Glutamatergic neuron (in vitro differentiated cells): Measurements from ENCODE around the gene NRAS. TPM values are rescaled to one million over a fixed set of nuclear protein-coding genes. Genes with fewer than 3 reads are reported as not detected.

Experiments
- DNase-seq: peaks from one replicate; pipeline ENCODE4 v3.0.0; 2022
- H3K27ac Mint-ChIP-seq: one replicate; pipeline ENCODE4 v1.8.0; 2020; ENCODE audit warnings: mild to moderate bottlenecking, mixed read lengths, inconsistent platforms; ENCODE audit not compliant: unreplicated experiment
- H3K27me3 Mint-ChIP-seq: one replicate; pipeline ENCODE4 v1.8.0; 2020; ENCODE audit warnings: mild to moderate bottlenecking, moderate library complexity, mixed read lengths, inconsistent platforms; ENCODE audit not compliant: unreplicated experiment
- H3K36me3 Mint-ChIP-seq: one replicate; pipeline ENCODE4 v1.8.0; 2020; ENCODE audit warnings: mild to moderate bottlenecking, mixed read lengths, inconsistent platforms; ENCODE audit not compliant: unreplicated experiment
- H3K4me1 Mint-ChIP-seq: one replicate; pipeline ENCODE4 v1.8.0; 2020; ENCODE audit warnings: mild to moderate bottlenecking, low read depth, mixed read lengths, inconsistent platforms; ENCODE audit not compliant: unreplicated experiment
- H3K4me3 Mint-ChIP-seq: one replicate; pipeline ENCODE4 v1.8.0; 2020; ENCODE audit warnings: mild to moderate bottlenecking, mixed read lengths, inconsistent platforms; ENCODE audit not compliant: unreplicated experiment
- H3K9me3 Mint-ChIP-seq: one replicate; pipeline ENCODE4 v1.8.0; 2020; ENCODE audit warnings: mild to moderate bottlenecking, moderate library complexity, mixed read lengths, inconsistent platforms; ENCODE audit not compliant: unreplicated experiment
- total RNA-seq: library from RNA; stranded (reverse); fragmentation: NEBNext Ultra II Directional; extraction: Animal tissue kit (Norgen Biotek cat#: 25700); gene quantifications from one replicate; pipeline ENCODE4 v1.2.1, GENCODE V29; 2021; ENCODE audit not compliant: unreplicated experiment
- TF ChIP-seq, protein P1 (sequence below): fragments of 200-600 bp; sonication (generic); IDR thresholded peaks from one replicate; pipeline ENCODE4 v1.5.0; 2021; ENCODE audit not compliant: partially characterized antibody, unreplicated experiment

The NRAS gene
- total RNA-seq, 1 donor from 2014 or later = 77.1 TPM

DNA sequence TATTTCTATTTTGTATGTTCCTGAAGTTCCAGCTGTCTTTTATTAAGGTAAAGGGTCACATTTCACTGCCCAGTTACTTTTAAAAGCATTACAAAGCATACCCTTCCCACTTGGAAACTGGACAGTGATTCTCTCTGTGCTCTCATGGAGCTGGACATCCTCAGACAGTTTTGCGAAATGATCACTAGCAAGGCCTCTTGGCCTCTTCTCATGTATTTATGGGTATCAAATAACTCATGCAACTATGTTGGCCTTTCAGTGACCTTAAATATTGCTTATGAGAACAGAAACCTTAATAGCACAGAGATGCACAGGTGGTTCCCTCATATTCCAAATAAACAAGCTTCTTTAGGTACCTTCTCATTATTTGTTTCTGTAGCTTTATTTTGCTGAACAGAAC, 13.3 kb downstream of the NRAS start:
- no peaks in the 10 kb centered on the region for H3K9me3 Mint-ChIP-seq
- H3K4me1 Mint-ChIP-seq = no peaks in the 10 kb centered on the region
- DNase-seq = no peak
- H3K4me3 Mint-ChIP-seq = no peak overlapping the region
- H3K27ac Mint-ChIP-seq = no peak overlapping the region
- no peaks in the 10 kb centered on the region for H3K36me3 Mint-ChIP-seq
- TF ChIP-seq, protein P1, sequence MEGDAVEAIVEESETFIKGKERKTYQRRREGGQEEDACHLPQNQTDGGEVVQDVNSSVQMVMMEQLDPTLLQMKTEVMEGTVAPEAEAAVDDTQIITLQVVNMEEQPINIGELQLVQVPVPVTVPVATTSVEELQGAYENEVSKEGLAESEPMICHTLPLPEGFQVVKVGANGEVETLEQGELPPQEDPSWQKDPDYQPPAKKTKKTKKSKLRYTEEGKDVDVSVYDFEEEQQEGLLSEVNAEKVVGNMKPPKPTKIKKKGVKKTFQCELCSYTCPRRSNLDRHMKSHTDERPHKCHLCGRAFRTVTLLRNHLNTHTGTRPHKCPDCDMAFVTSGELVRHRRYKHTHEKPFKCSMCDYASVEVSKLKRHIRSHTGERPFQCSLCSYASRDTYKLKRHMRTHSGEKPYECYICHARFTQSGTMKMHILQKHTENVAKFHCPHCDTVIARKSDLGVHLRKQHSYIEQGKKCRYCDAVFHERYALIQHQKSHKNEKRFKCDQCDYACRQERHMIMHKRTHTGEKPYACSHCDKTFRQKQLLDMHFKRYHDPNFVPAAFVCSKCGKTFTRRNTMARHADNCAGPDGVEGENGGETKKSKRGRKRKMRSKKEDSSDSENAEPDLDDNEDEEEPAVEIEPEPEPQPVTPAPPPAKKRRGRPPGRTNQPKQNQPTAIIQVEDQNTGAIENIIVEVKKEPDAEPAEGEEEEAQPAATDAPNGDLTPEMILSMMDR = no peak
- H3K27me3 Mint-ChIP-seq = no peaks in the 10 kb centered on the region

DNA sequence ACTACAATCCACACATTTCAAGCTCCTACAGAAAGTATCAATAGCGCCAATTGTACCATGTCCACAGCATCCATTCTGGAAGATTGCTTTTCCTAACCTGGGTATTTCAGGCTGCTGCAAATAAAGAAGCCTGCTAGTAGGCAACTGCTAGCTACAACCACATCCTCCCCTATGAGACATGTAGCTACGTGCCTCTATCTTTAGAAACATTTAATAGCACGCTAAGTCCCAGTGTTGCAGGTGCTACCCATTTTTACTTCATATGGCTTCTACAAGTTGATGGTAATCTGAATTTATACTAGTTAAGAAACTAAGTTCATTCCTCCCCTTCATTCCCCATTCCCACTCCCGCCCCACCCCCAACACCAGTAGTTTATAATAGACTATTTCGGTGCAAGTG, 13.8 kb downstream of the NRAS start:
- TF ChIP-seq, protein P1 = no peak
- Mint-ChIP-seq H3K36me3 (no peaks in the 10 kb centered on the region), H3K9me3 (no peaks in the 10 kb centered on the region), H3K27ac (no peak overlapping the region), H3K4me1 (no peaks in the 10 kb centered on the region), H3K27me3 (no peaks in the 10 kb centered on the region), H3K4me3 (no peak overlapping the region)
- no peak for DNase-seq

DNA sequence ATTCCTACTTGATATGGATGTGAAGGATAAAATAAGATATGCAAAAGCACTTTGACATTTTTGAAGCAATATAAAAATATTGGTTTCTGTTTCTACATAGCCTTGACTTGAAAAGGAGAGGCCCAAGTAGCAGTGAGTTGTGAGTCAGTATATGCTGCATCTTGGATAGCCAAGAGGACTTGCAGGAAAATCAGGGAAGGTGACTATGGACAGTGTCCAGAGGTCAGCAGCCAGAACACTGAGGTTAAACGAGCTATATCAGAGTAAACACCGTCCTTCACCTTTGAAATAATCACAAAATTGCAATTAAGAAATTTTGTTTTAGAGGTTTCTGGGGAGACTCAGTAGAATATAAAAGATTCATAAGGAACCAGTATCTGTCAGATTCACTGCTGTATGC, 14.6 kb downstream of the NRAS start:
- no peak for DNase-seq
- Mint-ChIP-seq H3K27ac (no peak overlapping the region), H3K9me3 (no peaks in the 10 kb centered on the region), H3K27me3 (no peaks in the 10 kb centered on the region), H3K4me3 (no peak overlapping the region), H3K4me1 (no peaks in the 10 kb centered on the region), H3K36me3 (no peaks in the 10 kb centered on the region)
- TF ChIP-seq, protein P1 = no peak

DNA sequence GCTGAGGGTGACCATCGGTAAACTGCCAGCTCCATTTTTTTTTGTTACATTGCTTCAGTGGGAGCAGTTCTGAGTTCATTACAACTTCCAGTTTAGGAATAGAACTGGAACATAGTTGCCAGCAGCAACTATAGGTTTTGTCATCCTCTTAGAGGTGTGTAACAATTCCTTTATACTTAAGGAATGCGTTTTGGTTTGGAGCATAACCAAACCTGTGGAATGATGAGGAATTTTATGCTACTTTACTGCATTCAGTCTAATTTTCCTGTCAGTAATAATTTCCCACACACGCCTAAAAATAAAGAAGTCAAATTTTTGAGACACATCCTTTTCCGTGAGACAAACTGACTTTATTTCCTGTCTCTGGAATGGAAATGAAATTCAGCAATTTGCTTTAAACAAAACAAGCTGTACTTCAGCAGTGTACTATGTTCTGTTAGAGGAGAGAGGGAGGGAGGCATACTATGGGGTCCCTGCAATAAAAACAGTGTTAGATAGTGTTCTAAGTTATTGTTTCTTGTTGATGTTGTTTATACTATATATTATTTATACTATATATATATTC, 16.5 kb downstream of the NRAS start:
- Mint-ChIP-seq H3K27me3 (no peaks in the 10 kb centered on the region), H3K36me3 (no peaks in the 10 kb centered on the region), H3K27ac (no peak overlapping the region), H3K9me3 (no peaks in the 10 kb centered on the region), H3K4me1 (no peaks in the 10 kb centered on the region), H3K4me3 (no peak overlapping the region)
- TF ChIP-seq, protein P1 = no peak
- DNase-seq = no peak

DNA sequence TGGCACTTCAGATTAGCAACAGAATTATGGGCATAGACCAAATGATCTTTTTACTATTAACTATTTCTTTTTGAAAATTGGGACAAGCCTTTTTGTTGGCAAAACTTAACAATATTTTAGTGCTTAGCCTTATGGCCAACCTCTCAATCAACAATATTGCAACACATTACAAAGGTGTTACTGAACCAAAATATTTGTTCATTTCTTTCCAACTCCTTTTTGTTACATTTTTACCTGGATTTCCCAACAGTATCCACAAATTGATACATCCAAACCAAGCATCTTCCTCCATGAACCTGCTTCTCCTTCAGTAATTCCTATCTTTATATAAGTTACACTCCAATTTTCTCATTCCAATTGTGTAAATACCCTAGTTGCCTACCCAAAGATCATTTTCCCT, 19.8 kb downstream of the NRAS start:
- DNase-seq = no peak
- H3K4me3 Mint-ChIP-seq = no peak overlapping the region
- no peaks in the 10 kb centered on the region for H3K27me3 Mint-ChIP-seq
- no peaks in the 10 kb centered on the region for H3K4me1 Mint-ChIP-seq
- no peaks in the 10 kb centered on the region for H3K36me3 Mint-ChIP-seq
- H3K9me3 Mint-ChIP-seq = no peaks in the 10 kb centered on the region
- TF ChIP-seq, protein P1 = no peak
- H3K27ac Mint-ChIP-seq = no peak overlapping the region
